Body of pancreas (tissue), 4 donors: Measurements from ENCODE around the gene MAP2K5.

Source experiments
- POLR2A ChIP-seq, 3 donors: fragments of 450-650 bp; IDR thresholded peaks; one replicate each; pipeline ENCODE4 v1.6.1; 2016; ENCODE audit warnings: antibody characterized with exemption in 3 of 3, mild to moderate bottlenecking in 2 of 3
- TF ChIP-seq, protein P1 (sequence below), 7 experiments: fragments of 450-650 bp in 4 of 7; fragments of 200-600 bp in 3 of 7; sonication (generic) in 3 of 7; IDR thresholded peaks; one replicate each; pipeline ENCODE4 v1.5.1; 2016 to 2019; ENCODE audit warnings: antibody characterized with exemption in 7 of 7

- TF ChIP-seq, protein P1, sequence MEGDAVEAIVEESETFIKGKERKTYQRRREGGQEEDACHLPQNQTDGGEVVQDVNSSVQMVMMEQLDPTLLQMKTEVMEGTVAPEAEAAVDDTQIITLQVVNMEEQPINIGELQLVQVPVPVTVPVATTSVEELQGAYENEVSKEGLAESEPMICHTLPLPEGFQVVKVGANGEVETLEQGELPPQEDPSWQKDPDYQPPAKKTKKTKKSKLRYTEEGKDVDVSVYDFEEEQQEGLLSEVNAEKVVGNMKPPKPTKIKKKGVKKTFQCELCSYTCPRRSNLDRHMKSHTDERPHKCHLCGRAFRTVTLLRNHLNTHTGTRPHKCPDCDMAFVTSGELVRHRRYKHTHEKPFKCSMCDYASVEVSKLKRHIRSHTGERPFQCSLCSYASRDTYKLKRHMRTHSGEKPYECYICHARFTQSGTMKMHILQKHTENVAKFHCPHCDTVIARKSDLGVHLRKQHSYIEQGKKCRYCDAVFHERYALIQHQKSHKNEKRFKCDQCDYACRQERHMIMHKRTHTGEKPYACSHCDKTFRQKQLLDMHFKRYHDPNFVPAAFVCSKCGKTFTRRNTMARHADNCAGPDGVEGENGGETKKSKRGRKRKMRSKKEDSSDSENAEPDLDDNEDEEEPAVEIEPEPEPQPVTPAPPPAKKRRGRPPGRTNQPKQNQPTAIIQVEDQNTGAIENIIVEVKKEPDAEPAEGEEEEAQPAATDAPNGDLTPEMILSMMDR (IDR thresholded peaks at IDR 0.05) = no peak
- TF ChIP-seq POLR2A (IDR thresholded peaks at IDR 0.05) = no peak
Measured at GRCh38 chr15:67850336-67850735, 307.8 kb downstream of the MAP2K5 start.
